ENCODE measurements around the gene MBOAT7.

The MBOAT7 gene

DNA sequence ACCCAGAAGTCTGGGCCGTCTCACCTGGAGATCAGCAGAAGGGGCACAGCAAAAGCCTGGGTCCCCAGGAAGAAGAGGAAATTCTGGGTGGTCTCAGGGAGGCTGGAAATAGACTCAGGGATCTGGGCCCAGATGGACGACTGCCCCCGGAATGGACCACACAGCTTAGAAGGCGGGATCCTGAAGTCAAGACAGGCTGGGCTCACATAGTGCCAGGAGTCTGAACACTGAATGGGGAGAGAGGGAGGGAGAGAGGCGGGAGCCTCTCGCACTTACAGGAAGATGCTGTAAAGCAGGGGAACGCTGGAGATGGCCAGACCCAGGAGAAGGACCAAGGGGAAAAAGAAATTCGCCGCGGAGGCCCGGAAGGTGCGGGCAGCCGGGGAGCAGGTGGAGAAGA is 28.5 kb downstream of the MBOAT7 start:
- no peak for DNase-seq

DNA sequence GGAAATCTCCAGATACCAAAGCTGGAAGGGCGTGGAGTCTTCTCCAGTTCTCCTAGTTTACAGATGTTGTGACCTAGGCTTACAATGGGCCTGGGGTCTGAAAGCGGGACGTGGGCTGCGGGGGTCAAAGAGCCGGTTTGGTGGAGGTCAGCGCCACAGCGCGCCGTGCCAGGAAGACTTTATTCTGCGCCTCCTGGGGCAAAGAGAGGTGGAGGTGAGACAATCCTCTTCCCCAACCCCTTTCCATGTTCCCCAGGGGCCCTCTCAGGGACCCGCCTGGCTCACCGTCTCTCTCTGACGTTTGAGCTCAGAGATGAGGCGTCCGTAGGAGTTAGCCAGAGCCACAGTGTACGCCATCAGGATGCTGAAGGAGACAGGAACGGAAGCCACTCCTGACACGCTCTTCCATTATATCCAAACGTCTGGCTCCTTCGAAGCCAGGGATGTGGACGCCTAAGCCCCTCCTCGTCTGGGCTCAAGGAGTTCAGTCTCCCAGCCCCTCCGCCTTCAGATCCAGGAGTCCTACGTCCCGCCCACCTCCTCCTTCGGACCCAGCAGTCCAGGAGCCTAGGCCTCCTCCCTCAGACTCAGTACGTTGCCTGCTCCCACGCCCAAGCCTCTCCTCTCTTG is 29.1 kb downstream of the MBOAT7 start:
- no peak for DNase-seq

- DNase-seq, result peak; percentile 99
Measured at GRCh38 chr19:54159352-54160181, 29.8 kb downstream of the MBOAT7 start, which contains the start of gene LENG1. Gene LENG1, minus strand, starts transcription at chr19:54159721. Its CDS starts 26 bp downstream, at chr19:54159695.

- DNase-seq, result no peak
Measured at GRCh38 chr19:54158812-54159351, 30.5 kb downstream of the MBOAT7 start.

GRCh38 chr19:54156953-54157352 is 32.4 kb downstream of the MBOAT7 start:
- DNase-seq, result no peak

DNA sequence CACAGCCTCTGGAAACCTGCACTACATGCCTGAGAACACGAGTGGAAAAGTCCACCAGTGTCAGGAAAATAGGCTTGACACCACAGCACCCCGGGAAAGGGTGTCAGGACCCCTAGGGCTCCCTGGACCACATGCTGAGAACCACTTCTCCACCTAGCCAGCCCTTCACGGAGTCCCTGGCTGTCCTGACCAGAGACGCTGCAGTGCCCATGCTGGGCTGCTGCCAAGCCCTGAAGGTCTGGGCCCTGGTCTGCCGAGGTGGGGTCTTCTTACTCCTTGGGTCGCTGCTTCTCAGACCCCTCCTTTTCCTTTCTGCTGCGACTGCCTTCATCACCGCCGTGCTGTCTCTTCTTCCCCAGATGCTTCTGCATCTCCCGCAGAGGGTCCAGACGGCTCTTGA is 32.9 kb downstream of the MBOAT7 start:
- DNase-seq, result no peak

DNA sequence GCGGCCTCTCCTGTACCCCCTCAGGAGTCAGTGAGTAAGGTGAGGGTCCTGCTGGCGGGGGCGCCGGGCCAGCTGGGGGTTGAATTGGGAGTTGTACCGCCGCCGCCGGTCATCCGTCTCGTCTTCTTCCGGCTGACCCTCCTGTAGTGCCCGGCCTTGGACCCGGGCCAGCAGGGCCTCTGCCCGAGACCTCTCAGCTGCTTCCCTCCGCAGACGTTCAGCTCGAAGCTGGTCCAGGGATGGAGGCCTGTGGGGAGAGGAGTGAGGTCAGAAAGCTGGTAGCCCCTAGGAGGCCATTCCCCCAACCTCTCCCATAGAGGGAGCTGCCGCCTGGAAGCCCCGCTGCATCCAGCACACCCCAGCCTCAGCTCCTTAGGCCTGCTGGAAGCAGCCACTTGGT is 33.7 kb downstream of the MBOAT7 start:
- no peak for DNase-seq

GRCh38 chr19:54154603-54155345 is 34.6 kb downstream of the MBOAT7 start:
- no peak for DNase-seq

DNA sequence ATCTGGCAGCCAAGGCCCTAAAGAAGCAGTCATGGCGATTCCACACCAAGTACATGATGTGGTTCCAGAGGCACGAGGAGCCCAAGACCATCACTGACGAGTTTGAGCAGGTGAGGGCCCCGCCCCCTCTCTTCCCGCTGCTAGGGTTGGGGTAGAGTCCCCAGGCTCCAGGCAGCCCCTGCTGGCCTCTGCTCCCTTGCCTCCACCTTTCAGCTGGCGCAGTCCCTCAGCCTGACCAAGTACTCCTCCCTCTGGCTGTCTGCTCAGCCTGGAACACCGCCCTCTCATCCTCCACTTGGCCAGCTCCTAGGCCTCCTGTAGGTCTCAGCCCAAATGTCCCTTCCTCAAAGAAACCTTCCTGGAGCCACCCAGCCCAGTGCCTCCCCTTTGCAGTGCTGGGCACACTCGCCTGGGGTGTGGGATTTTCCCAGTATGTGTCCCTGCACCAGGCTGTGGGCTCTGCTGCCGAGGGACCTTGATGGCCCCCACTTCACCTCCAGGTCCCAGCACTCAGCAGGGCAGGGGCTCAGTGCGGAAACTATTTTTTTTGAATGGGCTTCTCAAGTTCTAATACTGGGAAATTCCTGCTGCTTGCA is 35.6 kb downstream of the MBOAT7 start:
- no peak for DNase-seq

- DNase-seq, result no peak
Measured at GRCh38 chr19:54152878-54153524, 36.4 kb downstream of the MBOAT7 start.

- DNase-seq, result no peak
Measured at GRCh38 chr19:54152267-54152666, 37.1 kb downstream of the MBOAT7 start.

DNA sequence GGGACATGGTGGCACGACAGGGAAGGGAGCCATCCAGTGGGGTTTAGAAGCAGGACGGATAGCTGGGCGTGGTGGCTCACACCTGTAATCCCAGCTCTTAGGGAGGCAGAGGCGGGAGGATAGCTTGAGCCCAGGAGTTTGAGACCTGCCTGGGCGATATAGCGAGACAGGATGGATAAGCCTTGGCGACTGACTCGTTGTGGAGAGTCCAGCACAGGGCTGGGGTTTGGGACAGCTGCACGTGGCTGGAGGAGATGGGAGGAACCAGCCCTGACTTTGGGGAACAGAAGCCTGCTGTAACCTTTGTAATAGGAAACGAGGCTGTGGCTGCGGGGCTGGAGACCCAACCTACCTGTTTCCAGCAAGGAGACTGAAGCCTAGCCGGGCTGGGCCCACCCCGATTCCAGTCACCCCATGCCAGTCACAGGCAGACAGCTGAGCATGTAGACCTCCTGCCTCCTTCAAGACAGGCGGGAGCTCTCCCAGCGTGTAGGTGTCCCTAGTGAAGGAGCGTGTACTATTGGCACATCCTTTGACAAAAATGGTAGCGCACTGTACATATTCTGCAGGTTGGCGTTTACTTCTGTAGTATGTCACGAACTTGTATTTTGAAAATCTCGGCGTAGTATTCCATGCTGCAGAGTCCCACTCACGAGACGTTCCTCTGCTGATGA is 37.9 kb downstream of the MBOAT7 start:
- no peak for DNase-seq

- DNase-seq, result no peak
Measured at GRCh38 chr19:54149021-54149812, 40.2 kb downstream of the MBOAT7 start.

GRCh38 chr19:54148158-54148557 is 41.2 kb downstream of the MBOAT7 start:
- DNase-seq, result no peak

- DNase-seq, result no peak
Measured at GRCh38 chr19:54147676-54148075, 41.7 kb downstream of the MBOAT7 start.

- DNase-seq, result no peak
Measured at GRCh38 chr19:54145541-54146158, 43.7 kb downstream of the MBOAT7 start.

- no peak for DNase-seq
Measured at GRCh38 chr19:54142166-54142780, 47.1 kb downstream of the MBOAT7 start.

DNA sequence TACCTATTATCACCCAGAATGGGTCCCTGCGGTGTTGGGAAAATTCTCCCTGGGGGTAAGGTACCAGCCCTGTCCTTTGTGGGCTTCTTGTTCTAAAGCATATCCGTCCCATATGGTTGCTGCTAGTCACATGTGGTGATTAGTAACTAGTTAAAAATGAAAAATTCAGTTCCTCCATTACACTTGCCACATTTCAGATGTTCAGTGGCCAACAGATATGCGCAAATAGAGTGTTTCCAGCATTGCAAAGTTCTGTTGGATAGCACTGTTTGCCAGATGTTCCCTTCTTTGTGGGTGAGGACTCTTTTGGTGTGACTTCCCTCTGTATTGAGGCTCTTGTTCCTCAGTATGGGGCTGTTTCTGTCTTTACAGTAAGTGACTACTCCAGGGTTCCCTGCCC is 48.0 kb downstream of the MBOAT7 start:
- no peak for DNase-seq

GRCh38 chr19:54138489-54139256 is 50.7 kb downstream of the MBOAT7 start:
- no peak for DNase-seq
